Cardiac ventricle fibroblast (primary cell): ENCODE data around the gene ANG. TPM values are rescaled to one million over a fixed set of nuclear protein-coding genes. Genes with fewer than 3 reads are reported as not detected.

Experiments
- total RNA-seq: library from RNA; depleted of rRNA; stranded (reverse); fragments of >200 nt; gene quantifications from 2 replicates; pipeline ENCODE4 v1.2.3, GENCODE V29; 2015

Gene ANG
- total RNA-seq = 24.5 and 37.8 TPM in 2 replicates

GRCh38 chr14:20688167-20688839, at the start of gene ANG:
ANG (plus strand) TSS chr14:20688764; CDS start chr14:20693565, 4,801 bp downstream.

GRCh38 chr14:20641591-20641990, 47.0 kb upstream of the ANG start, which contains the start of gene OR6S1:
OR6S1 (minus strand) TSS chr14:20641691; CDS start chr14:20641691, 0 bp downstream.

DNA sequence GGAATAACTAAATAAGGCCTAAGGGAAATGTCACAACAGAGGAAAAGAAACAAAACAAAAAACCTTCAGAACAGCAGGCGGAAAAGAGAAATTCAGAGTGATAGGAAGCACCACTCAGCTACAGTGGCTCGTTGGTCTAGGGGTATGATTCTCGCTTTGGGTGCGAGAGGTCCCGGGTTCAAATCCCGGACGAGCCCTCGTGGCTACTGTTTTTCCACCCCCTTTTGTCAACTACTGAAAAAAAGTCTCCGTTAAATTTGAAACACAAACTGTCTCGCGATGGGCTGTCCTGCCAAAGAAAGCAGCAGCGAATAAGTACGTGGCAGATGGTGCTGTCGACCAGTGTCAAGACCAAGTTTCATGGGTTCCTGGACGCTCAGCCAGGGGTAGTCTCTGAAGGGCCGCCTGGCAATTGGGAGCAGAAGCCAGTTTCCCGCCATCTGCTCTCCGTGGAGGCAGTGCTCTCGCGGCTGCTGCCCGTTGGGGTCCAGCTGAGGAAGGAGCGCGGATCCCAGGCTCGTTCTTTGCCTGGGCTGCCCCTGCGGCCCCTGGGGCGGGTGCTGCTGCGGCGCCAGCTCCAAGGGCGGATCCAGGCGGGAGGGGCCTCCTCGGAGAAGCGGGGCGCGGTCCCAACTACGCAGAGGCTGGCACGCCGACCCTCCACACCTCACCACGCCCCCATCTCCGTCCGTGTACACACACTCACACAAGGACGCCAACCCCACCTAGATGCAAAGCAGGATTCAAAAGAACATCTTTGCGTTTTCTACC, 4.5 kb upstream of the ANG start, which contains the start of gene RNASE4:
TSS of gene RNASE4 (plus strand) at position 670 of the 771 bp plus-strand sequence. CDS start 14,812 bp downstream, outside the sequence.

Other genes with a start within 250 kb of the ANG start
- gene OSGEP, start 234.0 kb upstream of the ANG start, total RNA-seq = 27.0 and 34.1 TPM in 2 replicates
- 156 and 173 TPM in 2 replicates for gene APEX1, start 233.5 kb upstream of the ANG start, total RNA-seq
- 14.6 and 17.6 TPM in 2 replicates for gene PIP4P1, start 227.3 kb upstream of the ANG start, total RNA-seq
- gene PNP, start 219.4 kb upstream of the ANG start, total RNA-seq = 17.1 and 21.0 TPM in 2 replicates
- not detected in 2 replicates for gene RNASE10, start 183.2 kb upstream of the ANG start, total RNA-seq
- gene RNASE9, start 127.7 kb upstream of the ANG start, total RNA-seq = not detected in 2 replicates
- gene RNASE11, start 100.8 kb upstream of the ANG start, total RNA-seq = not detected in 2 replicates
- not detected in 2 replicates for gene RNASE12, start 97.4 kb upstream of the ANG start, total RNA-seq
- not detected in 2 replicates for gene OR6S1, start 47.1 kb upstream of the ANG start, total RNA-seq
- 100.0 and 133 TPM in 2 replicates for gene RNASE4, start 4.2 kb upstream of the ANG start, total RNA-seq
- gene EDDM3A, start 57.1 kb downstream of the ANG start, total RNA-seq = not detected in 2 replicates
- not detected in 2 replicates for gene EDDM3B, start 79.6 kb downstream of the ANG start, total RNA-seq
- not detected in 2 replicates for gene RNASE6, start 92.5 kb downstream of the ANG start, total RNA-seq
- gene RNASE1, start 114.1 kb downstream of the ANG start, total RNA-seq = 1.7 and 3.6 TPM in 2 replicates
- not detected in 2 replicates for gene RNASE3, start 202.6 kb downstream of the ANG start, total RNA-seq